ENCODE results near the gene ARHGAP18.

Gene ARHGAP18

DNA sequence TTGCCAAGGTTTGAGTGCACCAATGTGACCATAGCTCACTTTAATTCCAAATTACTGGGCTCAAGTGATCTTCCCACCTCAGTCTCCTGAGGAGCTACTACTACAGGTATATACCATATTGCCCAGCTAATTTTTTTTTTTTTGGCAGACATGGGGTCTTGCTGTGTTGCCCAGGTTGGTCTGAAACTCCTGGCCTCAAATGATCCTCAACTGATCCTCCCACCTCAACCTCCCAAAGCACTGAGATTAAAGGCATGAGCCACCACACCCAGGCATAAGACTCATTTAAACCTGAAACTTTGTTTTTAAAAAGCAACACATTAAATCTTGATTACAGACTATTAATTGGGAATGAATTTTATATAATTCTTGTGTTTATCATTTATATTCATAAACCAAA, 67.7 kb downstream of the ARHGAP18 start:
- no peaks in the 10 kb centered on the region for H3K36me3 ChIP-seq (ENCODE audit: control insufficient read depth, insufficient read depth, low read length)
- H3K4me1 ChIP-seq (ENCODE audit: control insufficient read depth, insufficient read depth, low read length) = peaks cover 30% of the 10 kb centered on the region

DNA sequence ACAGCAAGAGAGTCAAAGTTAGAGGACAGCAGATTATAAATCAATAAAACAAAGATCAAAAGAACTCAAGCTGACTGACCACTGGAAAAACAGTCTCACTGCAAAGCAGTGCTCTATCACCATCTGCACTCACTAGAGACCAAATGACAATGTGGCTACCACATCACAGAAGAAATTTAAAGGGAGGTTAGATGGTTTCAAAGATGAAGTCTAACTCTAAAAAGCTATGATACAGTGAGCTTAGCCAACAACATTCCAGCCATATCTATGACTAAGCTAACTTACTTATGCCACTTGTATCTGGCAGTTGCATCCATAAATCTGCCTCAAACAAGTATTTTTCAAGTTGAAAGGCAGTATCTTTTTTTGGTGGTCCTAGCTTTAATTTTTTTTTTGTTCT, 68.6 kb downstream of the ARHGAP18 start:
- peaks cover 30% of the 10 kb centered on the region for H3K4me1 ChIP-seq (ENCODE audit: control insufficient read depth, insufficient read depth, low read length)

More for the DNA sequence above, 67.7 kb downstream of the ARHGAP18 start:
- Histone ChIP-seq H3K4me3 (ENCODE audit: low read depth, low read length) (no peak overlapping the region), H3K27me3 (ENCODE audit: control insufficient read depth, insufficient read depth, low read length) (no peaks in the 10 kb centered on the region), H3K9ac (ENCODE audit: low read length) (no peak overlapping the region), H3K27ac (ENCODE audit: low read depth, low read length) (no peak overlapping the region), H3K9me3 (ENCODE audit: control insufficient read depth, insufficient read depth, low read depth, low read length) (no peaks in the 10 kb centered on the region)

DNA sequence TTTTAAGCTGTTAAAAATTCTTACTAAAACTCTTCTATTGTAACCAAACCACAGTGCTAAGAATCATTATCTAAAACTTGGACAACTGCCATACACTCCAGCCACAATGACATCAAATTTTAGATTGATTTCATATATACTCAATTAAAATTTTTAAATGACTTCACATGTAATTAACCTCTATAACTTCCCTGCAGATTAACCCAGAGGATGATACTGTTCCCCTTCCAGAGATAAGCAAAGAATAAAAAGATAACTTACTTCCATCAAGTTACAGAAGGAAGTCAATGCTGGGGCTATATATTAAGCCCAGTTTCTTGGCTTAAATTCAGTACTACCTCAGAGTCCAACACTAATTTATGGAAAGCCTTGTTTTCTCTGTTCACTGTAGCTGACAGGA, 71.3 kb downstream of the ARHGAP18 start:
- H3K36me3 ChIP-seq (ENCODE audit: control insufficient read depth, insufficient read depth, low read length) = no peaks in the 10 kb centered on the region
- H3K4me3 ChIP-seq (ENCODE audit: low read depth, low read length) = no peak overlapping the region
- no peak overlapping the region for H3K27ac ChIP-seq (ENCODE audit: low read depth, low read length)
- no peaks in the 10 kb centered on the region for H3K9me3 ChIP-seq (ENCODE audit: control insufficient read depth, insufficient read depth, low read depth, low read length)
- H3K27me3 ChIP-seq (ENCODE audit: control insufficient read depth, insufficient read depth, low read length) = no peaks in the 10 kb centered on the region
- peaks cover 6% of the 10 kb centered on the region; the same call in 1 of the 2 replicates for H3K4me1 ChIP-seq (ENCODE audit: control insufficient read depth, insufficient read depth, low read length)
- H3K9ac ChIP-seq (ENCODE audit: low read length) = no peak overlapping the region

More for the DNA sequence above, 68.6 kb downstream of the ARHGAP18 start:
- no peaks in the 10 kb centered on the region for H3K36me3 ChIP-seq (ENCODE audit: control insufficient read depth, insufficient read depth, low read length)
- H3K9ac ChIP-seq (ENCODE audit: low read length) = no peak overlapping the region
- no peak overlapping the region for H3K4me3 ChIP-seq (ENCODE audit: low read depth, low read length)
- no peaks in the 10 kb centered on the region for H3K27me3 ChIP-seq (ENCODE audit: control insufficient read depth, insufficient read depth, low read length)
- no peaks in the 10 kb centered on the region for H3K9me3 ChIP-seq (ENCODE audit: control insufficient read depth, insufficient read depth, low read depth, low read length)
- H3K27ac ChIP-seq (ENCODE audit: low read depth, low read length) = no peak overlapping the region

DNA sequence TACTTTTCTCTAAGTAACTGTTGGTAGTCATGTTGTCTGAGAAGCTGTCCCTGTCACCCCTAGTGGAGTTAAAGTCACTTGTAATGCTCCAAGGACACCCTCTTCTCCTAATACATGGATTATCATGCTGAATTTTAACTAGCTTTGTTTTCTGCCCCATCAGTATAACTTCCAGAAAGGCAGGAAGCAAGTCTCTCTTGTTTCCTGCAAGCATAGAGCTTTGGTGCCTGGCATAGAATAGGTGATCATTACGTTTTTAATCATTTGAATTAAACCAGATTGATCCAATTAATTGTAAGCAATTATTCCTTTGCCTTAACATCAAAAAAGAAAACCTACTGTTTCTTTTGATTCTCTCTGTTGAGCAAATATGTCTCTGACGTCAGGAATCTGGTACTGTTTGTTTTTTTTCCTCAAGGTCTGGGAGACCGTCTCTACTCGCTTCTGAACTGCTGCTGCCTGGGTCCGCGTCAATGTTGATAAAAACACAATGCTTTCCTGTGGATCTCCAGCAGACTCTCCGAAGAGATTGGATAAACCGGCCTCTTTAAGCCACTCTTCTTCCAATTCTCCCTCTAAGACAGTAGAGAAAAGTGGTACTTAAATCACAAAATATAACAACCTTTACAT, 71.8 kb downstream of the ARHGAP18 start:
- 0 out of 2 replicates have a peak, but pooled peaks cover 3% of the 10 kb centered on the region for H3K4me1 ChIP-seq (ENCODE audit: control insufficient read depth, insufficient read depth, low read length)
- no peak overlapping the region for H3K4me3 ChIP-seq (ENCODE audit: low read depth, low read length)
- no peaks in the 10 kb centered on the region for H3K9me3 ChIP-seq (ENCODE audit: control insufficient read depth, insufficient read depth, low read depth, low read length)
- no peak overlapping the region for H3K9ac ChIP-seq (ENCODE audit: low read length)
- no peaks in the 10 kb centered on the region for H3K36me3 ChIP-seq (ENCODE audit: control insufficient read depth, insufficient read depth, low read length)
- no peaks in the 10 kb centered on the region for H3K27me3 ChIP-seq (ENCODE audit: control insufficient read depth, insufficient read depth, low read length)
- H3K27ac ChIP-seq (ENCODE audit: low read depth, low read length) = no peak overlapping the region

DNA sequence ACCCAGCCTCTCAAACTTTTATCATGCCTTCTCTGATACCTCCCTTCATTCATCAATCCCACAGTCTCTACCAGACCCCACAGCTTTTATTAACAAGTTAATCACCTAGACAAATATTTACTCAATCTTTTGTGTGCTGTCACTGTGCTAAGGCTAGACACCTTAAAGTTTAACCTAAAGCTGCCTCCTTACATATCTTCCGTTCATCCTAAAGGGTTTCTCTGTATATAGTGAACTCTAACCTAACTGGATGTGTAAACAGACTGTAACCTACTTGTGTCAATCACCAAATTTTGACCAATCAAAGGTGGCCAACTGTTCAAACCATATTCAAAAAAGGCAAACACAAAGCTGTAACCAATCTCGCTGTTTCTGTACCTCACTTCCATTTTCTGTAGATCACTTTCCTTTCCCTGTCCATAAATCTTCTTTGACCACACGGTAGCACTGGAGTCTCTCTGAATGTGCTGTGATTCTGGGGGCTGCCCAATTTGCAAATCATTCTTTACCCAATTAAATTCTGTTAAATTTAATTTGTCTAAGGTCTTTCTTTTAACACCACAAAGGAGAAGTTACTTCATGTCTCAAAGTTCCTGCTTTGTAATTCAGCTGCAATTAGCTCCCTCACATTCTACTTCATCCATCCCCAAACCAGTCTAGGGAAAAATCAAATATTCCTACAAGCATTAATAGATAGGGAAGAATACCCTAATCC, 72.5 kb downstream of the ARHGAP18 start:
- Histone ChIP-seq H3K27ac (ENCODE audit: low read depth, low read length) (no peak overlapping the region), H3K9ac (ENCODE audit: low read length) (no peak overlapping the region), H3K4me3 (ENCODE audit: low read depth, low read length) (no peak overlapping the region), H3K27me3 (ENCODE audit: control insufficient read depth, insufficient read depth, low read length) (no peaks in the 10 kb centered on the region), H3K9me3 (ENCODE audit: control insufficient read depth, insufficient read depth, low read depth, low read length) (no peaks in the 10 kb centered on the region), H3K4me1 (ENCODE audit: control insufficient read depth, insufficient read depth, low read length) (0 out of 2 replicates have a peak, but pooled peaks cover 3% of the 10 kb centered on the region), H3K36me3 (ENCODE audit: control insufficient read depth, insufficient read depth, low read length) (no peaks in the 10 kb centered on the region)

DNA sequence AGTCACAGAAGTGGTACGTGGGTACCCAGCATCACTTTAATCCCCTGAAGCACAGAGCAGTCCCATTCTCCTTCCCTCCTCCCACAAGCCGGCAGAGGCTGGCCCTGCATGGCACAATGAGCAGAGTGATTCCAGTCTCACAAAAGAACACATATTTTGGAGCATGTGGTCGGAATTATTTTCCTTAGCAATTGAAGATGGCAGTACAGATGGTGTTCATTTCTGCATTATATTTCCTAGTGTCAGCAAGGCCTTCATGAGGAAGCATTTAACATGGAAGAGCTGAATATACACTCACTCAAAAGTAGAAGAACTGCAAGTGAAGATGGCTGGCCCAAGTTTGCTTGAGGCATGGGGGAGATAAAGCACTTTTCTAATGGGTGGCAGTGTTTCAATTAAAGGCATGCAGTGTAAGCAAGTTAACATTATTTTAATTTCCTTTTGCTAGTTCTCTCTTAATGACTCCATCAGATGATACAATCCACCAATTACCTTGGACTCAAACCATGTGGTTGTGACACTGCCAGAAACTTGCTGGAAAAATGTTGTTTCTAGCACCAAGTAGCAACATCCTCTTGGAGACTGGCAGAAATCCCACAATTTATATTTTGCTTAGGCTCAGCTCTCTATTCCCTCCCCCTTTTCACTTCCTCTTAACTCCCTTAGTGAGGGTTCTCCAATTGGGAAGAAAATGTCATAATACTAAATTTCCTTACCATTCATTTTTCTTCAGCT, 74.4 kb downstream of the ARHGAP18 start:
- Histone ChIP-seq H3K4me3 (ENCODE audit: low read depth, low read length) (no peak overlapping the region), H3K9ac (ENCODE audit: low read length) (no peak overlapping the region), H3K27me3 (ENCODE audit: control insufficient read depth, insufficient read depth, low read length) (no peaks in the 10 kb centered on the region), H3K36me3 (ENCODE audit: control insufficient read depth, insufficient read depth, low read length) (no peaks in the 10 kb centered on the region), H3K4me1 (ENCODE audit: control insufficient read depth, insufficient read depth, low read length) (0 out of 2 replicates have a peak, but pooled peaks cover 3% of the 10 kb centered on the region), H3K9me3 (ENCODE audit: control insufficient read depth, insufficient read depth, low read depth, low read length) (no peaks in the 10 kb centered on the region), H3K27ac (ENCODE audit: low read depth, low read length) (no peak overlapping the region)

DNA sequence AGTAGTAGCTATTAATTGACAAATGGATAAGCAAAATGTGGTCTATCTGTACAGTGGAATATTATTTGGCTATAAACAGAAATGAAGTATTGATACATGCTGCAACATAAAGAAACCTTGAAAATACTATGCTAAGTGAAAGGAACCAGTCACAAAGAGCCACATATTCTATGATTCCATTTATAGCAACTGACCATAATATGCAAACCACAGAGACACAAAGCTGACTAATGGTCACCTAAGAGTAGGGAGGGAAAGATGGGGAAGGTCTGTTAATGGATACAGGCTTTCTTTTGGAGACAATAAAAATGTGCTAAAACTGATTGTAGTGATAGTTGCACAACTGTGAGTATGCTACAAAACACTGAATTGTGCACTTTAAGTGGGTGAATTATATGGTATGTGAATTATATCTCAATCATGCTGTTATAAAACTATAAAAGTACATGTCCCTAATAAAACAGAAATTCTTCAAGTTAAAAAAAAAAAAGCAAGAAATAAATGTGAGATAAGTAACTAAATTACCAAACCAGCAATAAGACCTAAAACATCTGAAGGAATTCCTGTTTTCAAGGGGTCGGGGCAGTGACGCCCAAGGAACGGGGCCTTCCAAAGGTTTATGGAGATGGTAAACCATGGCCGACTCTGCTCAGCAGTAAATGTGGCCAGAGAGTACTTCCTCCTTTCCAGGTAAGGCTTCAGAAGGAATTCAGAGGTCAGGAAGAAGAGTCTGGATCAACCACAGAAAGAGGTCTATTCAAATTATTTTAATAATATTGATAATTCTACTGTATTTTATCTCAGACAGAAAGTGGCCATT, 75.4 kb downstream of the ARHGAP18 start:
- H3K36me3 ChIP-seq (ENCODE audit: control insufficient read depth, insufficient read depth, low read length) = no peaks in the 10 kb centered on the region
- 0 out of 2 replicates have a peak, but pooled peaks cover 3% of the 10 kb centered on the region for H3K4me1 ChIP-seq (ENCODE audit: control insufficient read depth, insufficient read depth, low read length)
- H3K27ac ChIP-seq (ENCODE audit: low read depth, low read length) = no peak overlapping the region

DNA sequence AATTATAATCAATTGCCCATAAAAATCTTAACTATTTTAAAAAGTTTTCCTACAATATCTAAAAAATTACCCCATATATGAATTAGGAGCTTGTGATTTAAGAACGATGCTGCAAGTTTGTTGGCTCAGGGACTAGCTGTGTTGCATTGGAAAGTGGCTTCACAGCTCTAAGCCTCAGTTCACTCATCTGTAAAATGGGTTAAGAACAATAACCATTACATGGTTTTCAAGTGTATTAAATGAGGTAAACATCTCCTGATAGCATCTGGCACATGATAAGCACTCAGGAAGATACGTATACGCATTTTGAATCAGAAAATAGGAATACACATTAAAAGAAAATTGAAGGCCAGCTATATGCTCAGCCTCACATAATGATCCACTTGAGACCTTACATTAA, 76.4 kb downstream of the ARHGAP18 start:
- Histone ChIP-seq H3K27me3 (ENCODE audit: control insufficient read depth, insufficient read depth, low read length) (no peaks in the 10 kb centered on the region), H3K4me1 (ENCODE audit: control insufficient read depth, insufficient read depth, low read length) (0 out of 2 replicates have a peak, but pooled peaks cover 3% of the 10 kb centered on the region), H3K27ac (ENCODE audit: low read depth, low read length) (0 out of 2 replicates have a peak overlapping the region, but pooled peaks have one; percentile 34), H3K9me3 (ENCODE audit: control insufficient read depth, insufficient read depth, low read depth, low read length) (no peaks in the 10 kb centered on the region), H3K9ac (ENCODE audit: low read length) (no peak overlapping the region), H3K4me3 (ENCODE audit: low read depth, low read length) (no peak overlapping the region), H3K36me3 (ENCODE audit: control insufficient read depth, insufficient read depth, low read length) (no peaks in the 10 kb centered on the region)

More for the DNA sequence above, 75.4 kb downstream of the ARHGAP18 start:
- Histone ChIP-seq H3K9ac (ENCODE audit: low read length) (no peak overlapping the region), H3K9me3 (ENCODE audit: control insufficient read depth, insufficient read depth, low read depth, low read length) (no peaks in the 10 kb centered on the region), H3K27me3 (ENCODE audit: control insufficient read depth, insufficient read depth, low read length) (no peaks in the 10 kb centered on the region), H3K4me3 (ENCODE audit: low read depth, low read length) (no peak overlapping the region)

DNA sequence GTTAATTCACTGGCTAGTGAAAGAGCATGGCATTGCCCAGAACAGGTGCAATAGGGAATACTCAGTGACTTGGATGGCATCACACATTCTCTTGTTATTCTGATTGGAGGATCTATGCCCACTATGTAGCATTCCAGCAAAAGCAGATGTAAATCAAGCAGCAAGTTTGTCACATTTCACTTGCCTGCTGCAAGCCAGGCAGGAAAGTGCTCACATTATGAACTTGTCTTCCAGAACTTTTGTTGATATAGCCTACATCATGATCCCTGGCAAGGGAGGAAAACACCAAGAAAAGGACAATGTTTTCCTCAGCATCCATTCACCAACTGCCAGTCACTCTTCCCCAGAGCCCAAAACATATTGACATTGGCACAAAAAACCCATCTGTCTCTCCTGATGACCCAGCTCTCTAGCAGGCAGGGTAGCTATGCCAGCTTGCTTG, 77.8 kb downstream of the ARHGAP18 start:
- Histone ChIP-seq H3K4me1 (ENCODE audit: control insufficient read depth, insufficient read depth, low read length) (no peaks in the 10 kb centered on the region), H3K27ac (ENCODE audit: low read depth, low read length) (no peak overlapping the region), H3K9me3 (ENCODE audit: control insufficient read depth, insufficient read depth, low read depth, low read length) (no peaks in the 10 kb centered on the region), H3K36me3 (ENCODE audit: control insufficient read depth, insufficient read depth, low read length) (no peaks in the 10 kb centered on the region), H3K9ac (ENCODE audit: low read length) (no peak overlapping the region), H3K27me3 (ENCODE audit: control insufficient read depth, insufficient read depth, low read length) (no peaks in the 10 kb centered on the region), H3K4me3 (ENCODE audit: low read depth, low read length) (no peak overlapping the region)

DNA sequence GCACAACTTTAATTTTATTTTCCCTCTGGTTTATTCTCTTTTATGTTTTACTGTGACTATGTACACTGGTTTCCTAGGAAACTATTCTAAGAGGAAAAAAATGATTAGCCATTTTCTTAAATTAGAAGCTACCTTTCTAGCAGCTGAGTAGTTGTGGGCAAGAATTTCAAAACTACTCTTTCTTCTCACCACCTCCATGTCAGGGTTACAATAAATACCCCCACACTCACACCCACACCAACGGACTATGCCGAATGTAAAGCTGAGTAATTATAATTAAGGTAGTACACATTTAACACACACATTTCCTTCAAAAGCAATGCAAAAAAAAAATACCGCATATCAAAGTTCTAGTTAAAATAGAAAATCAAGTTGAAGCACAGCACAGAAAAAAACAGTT, 78.9 kb downstream of the ARHGAP18 start:
- no peak overlapping the region for H3K4me3 ChIP-seq (ENCODE audit: low read depth, low read length)
- H3K27ac ChIP-seq (ENCODE audit: low read depth, low read length) = no peak overlapping the region
- H3K9me3 ChIP-seq (ENCODE audit: control insufficient read depth, insufficient read depth, low read depth, low read length) = no peaks in the 10 kb centered on the region

More for the DNA sequence above, 78.9 kb downstream of the ARHGAP18 start:
- Histone ChIP-seq H3K27me3 (ENCODE audit: control insufficient read depth, insufficient read depth, low read length) (no peaks in the 10 kb centered on the region), H3K4me1 (ENCODE audit: control insufficient read depth, insufficient read depth, low read length) (no peaks in the 10 kb centered on the region), H3K36me3 (ENCODE audit: control insufficient read depth, insufficient read depth, low read length) (no peaks in the 10 kb centered on the region), H3K9ac (ENCODE audit: low read length) (no peak overlapping the region)
